Fibroblast of skin of left biceps (primary cell): Measurements from ENCODE around the gene DLG2.
A peak's percentile ranks its signal among the peaks of the same experiment; 100 is the strongest.

Source experiments
- DNase-seq, 2 experiments: peaks; one replicate each; pipeline ENCODE4 v3.0.0-alpha.2; 2013; ENCODE audit warnings: low read depth in 2 of 2

Gene DLG2

DNA sequence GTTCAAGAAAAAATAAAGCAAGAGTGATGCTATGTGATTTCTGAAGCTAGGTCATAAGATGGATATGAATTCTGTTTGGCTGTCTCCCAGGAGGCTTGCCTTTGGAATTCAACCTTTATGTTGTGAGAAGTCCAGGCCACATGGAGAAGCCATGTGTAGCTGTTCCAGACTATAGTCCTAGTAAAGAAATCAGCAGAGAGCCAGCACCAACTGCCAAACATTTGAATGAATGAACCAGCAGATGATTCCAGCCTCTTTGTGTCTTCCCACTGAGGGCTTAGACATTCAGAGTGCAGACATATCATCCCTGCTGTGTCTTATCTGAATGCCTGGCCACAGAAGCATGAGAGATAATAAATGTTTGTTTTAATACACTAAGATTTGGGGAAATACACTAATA lies 1150.6 kb downstream of the DLG2 start:
- peak; percentile 9 to 11 for DNase-seq

DNA sequence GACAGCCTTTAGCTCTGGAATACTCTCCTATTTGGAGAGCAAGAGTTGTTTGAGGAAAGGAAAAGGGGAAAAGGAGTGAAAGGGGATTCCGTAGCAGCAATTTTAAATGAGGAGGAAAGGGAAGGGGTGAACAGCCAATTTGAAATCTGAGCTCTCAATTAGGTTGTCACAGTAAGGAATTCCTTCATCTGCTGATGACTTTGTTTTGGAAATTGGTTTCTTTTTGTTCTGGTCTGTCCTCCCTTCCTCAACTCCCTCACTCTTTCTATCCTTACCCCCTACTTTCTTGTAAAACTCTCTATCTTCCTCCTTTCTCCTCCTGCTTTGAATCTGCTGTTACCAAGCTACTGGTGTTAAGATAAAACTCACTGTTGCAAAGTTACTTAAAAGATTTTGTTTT lies 1155.6 kb downstream of the DLG2 start:
- DNase-seq = no peak

DNA sequence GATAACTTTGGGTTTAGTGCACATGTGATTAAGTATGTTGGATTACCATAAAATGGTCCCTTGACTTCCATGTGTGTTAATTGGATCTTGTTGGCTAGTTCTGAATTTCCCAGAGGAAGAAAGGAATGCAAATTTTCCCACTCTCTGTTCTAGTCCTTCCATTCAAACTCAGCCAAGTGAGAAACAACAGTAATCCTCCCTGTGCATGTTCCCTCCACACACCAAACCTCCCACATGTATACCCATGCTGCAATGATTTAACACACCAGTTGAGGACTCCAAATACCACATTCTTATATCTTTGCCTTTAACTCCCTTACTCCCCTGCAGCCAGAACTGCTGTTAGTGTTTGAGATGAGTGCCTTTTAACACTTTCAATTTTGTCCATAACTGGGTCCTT lies 1158.9 kb downstream of the DLG2 start:
- DNase-seq = no peak

DNA sequence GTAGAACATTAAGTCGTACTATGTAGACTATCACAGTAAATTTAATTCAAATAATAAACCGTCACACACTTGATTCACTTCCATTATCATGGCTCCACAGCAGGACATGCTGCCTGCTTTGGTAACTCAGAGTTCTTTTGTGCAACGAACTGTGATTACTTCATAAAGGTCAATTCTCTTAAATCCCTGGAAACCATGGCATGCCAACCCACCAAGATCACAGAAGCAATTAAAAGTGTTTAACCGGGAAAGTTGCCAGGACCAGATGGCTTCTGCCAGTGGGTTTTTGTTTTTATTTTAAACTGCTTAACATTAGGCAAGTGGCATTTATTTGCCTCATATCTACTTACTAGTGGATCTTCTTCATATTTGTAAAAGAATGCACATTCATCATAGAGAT lies 1162.1 kb downstream of the DLG2 start:
- no peak for DNase-seq

DNA sequence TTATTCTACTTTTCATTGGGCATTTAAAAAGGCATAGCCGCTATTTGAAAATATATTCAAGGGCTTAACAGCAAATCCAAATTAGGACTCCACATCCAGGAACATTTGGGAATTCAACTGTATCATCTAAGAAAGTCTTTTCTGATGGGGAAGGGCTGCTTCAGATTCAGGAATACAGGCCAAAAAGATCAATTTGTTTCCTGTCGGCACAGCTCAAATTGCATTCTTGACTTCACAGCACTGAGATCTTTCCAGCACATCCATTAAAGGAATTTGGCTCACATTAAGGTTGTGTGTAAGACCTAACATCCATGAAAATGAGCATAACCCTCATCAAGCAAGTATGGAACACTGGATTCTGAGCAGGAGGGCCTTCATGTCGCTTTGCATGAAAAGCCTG lies 1171.5 kb downstream of the DLG2 start:
- no peak for DNase-seq

DNA sequence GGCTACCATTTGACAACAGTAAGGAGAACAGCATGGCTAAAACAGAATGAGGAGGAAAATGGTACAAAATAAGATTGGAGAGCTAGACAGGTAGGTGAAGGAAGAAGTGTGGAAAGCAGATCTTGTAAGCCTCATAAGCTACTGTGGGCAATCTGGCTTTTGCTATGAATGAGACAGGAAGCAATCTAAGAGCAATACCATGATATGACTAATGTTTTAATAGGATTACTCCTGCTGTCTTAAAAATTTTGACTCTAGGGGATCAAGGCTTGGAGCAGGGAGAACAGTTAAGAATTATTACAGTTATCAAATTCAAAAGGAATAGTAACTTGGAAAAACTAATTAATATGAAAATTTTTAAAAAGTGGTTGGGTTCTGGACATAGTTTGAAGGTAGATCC lies 1174.9 kb downstream of the DLG2 start:
- no peak for DNase-seq

DNA sequence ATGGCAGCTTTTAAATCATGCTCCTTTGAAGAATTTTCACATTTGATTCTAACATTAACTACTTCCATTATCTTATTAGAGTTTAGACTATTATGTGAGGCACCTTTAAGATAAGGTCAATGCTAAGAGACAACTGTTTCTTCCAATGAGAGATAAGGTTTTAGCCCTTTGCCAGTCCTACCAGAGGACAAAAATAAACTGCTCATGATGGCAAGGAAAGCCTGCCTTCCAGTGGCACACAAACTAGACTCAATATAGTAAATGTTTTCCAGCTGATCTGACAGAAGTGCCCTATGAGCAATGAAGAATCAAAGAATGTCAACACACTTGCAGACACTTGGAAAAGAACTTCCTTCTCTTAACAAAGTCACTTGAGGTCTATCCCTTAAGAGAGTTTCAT lies 1188.6 kb downstream of the DLG2 start:
- DNase-seq = no peak

DNA sequence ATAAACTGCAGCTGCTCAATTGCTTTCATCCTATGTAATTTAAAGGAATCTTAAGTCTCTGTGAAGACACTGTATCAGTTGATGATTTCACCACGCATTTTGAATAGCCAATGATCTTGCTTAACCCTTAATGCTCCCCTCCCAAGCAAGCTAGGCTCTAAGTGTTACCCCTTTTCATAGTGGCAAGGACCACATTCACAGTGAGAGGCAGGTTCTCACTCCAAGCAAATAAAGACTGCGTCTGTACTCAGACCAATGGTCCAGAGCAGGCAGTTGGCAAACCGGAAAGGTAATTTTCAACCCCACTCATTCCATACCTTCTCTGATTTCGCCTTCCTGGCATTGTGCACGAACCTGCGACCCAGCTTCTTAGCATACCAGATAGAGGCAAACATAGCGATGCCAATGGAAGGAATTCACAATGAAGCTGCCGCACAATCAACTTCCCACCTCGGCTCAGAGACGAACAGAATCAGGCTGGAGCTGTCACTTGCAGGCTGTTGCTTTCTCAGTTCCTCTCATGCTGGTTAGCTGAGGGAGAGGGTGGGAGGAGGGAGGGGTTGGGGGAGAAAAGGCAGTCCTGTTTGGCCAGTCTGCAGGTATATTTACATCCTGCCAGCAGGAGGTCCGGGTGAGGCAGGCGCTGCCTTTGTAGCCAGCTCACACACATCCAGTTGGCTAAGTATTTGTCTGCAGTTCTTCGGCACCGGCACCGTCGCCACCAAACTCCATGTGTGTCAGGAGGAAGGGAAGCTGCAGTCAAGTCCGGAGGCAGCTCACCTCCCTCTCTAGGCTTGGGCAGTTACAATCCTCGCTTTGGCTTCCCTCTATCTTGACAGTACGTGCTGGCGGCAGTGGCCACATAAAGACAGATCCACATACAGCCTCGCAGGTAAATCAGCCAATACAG lies 1189.8 kb downstream of the DLG2 start:
- DNase-seq = no peak

DNA sequence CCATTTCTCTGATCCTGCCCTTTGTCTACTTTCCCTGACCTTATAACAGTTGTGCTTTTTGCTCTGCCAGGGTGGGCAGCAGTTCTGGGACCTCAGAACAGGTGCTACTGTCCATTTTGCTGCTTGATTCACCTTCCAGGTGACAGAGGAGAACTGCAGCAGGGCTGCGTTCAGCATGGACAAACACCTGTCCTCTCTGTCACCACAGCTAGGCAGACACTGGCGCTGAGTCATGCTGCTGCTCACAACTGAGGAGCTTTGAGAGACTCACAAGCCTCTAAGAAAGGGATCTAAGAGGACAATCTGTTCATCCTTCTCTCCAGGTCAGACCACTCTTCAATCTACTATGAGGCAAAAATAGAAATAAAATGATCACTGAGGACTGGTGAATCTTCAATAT lies 1196.5 kb downstream of the DLG2 start:
- no peak for DNase-seq

DNA sequence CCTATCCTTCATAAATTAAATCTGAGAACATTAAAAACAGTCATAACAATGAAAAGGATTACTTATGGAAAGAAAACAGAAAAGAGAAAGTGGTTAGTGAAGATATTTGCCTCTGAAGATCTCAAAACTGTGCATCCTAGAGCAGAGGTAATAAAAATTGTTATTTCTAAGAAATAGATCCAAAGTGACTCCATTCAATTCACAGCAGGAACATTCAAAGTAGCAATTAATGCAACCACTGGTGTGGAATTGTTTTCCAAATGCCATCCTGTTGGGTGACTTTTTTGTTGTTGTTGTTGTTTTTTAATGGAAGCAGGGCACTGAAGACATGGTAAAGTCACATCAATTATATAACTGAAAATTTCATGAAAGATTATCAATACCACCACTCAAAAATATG lies 1201.5 kb downstream of the DLG2 start:
- DNase-seq = no peak

DNA sequence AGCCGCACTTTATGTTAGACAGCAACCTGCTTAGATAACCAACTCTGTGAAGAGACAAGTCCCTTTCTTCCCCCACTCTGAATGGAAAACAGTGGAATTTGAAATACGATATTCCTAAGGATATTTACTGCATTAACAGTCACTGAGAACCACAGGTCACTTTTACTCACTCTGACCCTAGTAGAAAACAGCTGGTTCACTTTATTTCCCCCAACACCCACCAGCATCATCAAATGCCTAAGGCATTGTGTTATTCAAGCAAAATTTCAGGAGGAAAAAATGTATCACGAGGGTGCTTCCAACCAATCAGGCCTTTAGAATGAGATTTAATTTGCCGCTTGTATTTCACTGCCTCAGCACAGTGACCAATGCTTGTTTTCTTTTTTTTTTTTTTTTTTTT lies 1206.9 kb downstream of the DLG2 start:
- DNase-seq = peak; percentile 13 to 18

DNA sequence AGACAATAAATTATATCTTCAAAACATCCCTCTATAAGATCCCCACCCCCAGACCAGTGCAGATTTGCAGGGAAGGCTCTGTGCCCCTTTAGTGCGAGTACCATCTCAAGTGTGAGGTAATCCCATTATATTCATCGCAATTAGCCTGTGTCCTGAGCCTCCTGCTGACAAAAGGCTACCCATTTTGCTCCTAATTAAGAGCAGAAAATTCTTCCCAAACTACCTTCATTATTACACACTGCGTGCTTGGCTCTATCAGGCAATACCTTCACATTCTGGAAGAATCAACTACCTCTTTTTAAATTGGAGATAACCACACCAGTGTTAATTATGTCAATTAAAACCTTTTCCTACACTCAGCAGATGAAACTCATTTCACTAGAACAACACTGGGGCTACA lies 1207.5 kb downstream of the DLG2 start:
- no peak for DNase-seq

DNA sequence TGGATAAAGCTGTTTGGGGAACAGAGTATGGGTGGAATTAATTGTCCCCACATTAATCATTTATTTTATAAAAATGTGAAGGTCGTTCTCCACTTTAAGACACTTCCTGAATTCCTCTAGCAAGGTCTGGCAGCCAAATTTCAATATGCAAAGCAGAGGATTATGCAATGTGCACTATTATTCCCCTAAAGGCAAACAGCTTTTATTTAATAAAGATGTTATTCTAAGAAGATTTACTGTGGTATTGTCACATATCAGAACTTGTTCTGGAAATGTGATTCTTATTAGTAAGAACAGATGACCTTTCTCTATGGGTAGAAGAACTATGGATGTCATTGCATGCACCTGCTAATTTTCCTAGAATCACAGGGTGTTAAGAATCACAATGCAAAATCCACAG lies 1212.2 kb downstream of the DLG2 start:
- DNase-seq = no peak

DNA sequence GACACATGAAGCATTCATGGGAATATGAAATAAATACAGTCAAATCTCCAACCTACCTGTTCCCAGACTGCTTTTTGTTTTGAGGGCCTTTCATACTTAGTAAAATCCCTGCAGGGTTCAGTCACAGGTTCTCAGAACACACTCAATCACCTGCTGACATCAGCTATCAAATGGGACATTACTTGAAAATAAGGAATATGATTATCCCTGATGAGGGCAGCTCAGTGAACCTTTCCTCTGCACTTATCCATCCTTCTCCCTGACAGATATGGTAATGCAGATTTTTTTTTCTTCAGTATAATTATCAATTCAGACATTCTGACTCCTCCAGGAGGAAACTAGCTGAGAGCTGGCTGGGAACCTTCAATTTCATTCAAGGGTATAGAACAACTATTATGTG lies 1213.6 kb downstream of the DLG2 start:
- no peak for DNase-seq

DNA sequence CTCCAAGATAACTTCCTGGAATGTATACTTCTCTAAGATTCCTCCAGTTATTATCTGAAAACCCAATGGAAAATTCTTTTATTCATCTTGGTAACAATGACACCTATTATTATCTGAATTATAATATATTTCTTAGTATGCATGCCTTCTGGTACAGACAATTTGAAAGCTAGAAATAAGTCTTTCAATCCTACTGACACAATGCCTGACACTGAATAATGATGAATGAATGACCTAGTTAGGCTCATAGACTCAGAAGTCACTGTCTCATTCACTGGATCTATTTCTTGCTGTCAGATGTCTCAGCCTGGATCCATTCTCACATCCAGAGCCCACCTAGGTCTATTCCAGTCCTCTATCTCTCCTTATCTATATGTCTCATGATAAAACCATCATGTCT lies 1214.3 kb downstream of the DLG2 start:
- DNase-seq = no peak

DNA sequence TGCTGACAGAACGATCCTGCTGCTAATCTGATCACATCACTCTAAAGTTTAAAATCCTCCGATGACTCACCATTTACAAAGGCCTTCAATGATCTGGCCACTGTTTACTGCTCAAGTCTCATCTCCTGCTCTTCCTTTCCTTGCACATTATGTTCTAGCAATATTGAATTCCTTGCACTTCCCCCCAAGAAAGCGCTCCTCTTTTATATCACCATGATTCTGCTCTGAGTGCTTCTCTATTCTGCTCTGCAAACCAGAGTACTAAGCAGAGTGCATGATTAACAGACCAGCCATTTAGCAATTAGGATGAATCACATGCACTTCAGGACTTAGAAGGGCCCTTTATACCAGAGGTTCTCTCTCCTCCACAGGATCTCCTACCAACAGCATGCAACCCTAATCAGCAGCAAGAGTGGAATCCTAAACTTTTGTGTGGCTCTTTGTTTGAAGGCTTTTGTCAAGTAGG lies 1218.2 kb downstream of the DLG2 start:
- peak in 1 of 2 experiments; percentile 11 for DNase-seq

DNA sequence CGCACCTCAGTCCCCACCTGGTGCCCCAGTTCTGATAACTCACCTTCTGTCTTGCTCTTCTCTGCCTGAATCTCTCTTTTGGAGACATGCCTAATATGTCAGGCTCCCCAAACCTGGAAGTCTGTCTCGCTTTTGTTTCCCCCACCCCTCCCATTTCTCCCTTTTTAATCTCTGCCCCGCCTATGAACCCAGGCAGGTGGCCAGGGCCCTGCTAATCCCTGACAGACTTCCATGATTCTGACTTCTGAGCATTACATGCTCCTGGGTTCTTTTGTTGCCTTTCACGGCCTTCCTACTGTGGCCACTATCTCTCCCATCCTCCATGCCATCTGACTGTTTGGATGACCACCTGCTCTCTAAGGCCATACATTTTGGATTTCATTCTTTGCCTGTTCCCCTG lies 1220.1 kb downstream of the DLG2 start:
- DNase-seq = no peak

DNA sequence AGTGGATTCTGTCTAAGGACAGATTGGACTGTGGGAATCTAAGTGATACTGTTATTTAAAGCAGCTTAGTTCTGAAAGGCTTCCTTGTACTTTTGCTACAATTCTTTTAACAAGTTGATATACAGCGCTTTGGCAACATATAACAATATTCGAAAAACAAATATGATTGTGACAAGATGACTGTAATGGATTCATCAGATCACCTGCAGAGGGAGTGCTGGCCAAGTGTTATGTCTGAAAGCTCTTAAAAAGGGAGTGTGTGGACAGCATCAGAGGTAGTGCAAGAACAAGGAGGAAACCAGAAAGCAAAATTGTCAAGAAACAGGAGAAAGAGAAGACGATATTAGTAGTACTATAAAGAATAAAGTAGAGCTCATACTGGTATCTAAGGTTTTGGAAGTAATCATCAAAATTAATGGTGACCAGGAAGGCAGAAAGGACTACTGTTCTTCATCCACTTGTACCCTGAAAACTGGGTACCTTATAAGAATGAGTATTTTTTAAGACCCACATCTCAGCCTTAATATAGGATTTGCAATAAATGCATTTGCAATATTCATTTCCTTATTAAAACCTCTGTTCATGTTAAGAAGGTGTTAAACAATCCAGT lies 1229.0 kb downstream of the DLG2 start:
- no peak for DNase-seq

DNA sequence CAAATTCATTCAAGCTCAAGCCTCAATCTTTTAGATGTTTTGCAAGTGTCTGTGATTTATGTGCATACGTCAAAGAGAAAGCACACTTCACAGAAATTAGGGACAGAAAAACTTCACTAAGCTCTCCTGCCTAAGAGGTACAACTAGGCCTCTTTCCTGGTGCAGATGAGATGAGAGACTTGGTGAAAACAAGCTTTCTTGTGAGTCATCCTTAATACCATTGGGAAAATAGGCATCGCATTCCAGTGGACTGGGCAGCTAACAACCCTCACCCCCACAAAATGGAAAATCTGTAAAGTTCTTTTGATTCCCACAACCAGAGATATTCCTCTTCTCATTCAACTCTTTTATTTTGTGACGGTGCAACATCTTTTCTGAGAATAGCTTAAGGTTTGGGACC lies 1230.6 kb downstream of the DLG2 start:
- DNase-seq = no peak

DNA sequence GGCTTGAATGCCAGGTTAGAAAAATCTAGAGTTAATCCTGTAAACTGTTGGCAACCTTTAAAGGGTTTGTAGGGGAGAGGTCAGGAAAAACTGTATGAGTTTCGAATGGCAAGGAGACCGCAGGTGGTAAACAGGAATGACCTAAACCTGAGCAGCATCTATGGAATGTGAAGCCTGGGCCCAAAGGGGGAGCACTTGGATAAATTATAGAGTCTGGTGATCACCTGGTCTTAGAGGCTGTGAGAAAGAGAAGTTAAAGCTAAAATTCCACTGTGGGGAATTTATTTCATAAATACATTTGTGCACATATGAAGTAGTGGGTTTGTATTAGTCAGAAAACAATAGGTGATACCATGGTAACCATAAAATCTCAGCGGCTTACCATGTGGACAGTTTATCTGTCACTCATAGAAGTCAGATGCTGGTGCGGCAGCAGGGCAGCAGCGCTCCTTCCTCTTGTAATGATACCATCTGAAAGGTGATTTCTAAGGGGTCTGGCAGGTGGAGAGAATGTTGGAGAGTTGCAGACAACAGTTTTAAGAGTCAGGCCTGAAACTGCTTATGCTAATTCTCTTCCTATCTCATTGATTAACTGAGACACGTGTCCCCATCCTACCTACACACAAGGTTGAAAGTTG lies 1236.6 kb downstream of the DLG2 start:
- DNase-seq = no peak

DNA sequence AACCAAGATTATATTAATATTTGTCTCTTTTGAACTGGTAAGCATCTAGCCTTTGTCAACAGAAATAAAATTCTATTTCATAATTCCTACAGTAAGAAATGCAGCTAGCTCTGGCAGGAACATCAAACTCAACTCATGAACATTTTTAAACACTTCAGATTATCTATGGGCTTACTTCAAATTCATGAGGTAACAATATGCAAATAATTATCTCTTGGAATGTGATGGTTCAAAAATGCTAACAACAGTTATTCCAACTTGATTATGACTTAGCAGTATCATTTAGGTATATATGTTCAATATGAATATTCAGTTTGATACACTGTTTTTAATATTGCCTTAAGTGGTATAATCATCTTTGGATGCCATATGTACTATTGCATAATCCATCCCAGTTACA lies 1237.4 kb downstream of the DLG2 start:
- no peak for DNase-seq

DNA sequence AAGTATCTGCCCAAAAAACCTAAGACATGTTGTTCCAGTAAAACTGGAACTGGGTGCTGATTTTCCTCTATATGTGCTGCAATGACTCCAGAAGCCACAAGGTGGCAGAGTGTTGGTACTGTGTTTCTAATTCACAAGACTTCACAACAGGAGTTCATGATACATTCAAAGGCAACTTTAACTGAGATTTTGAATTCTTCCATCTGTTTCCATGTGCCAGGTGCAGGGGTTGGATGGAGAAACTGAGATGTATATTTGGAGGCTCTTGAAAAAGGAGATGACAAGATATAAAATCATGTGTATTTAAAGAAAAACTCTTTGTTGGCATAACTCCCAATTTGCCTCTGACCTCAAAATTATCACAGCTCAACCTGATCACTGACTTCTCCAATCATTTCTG lies 1242.4 kb downstream of the DLG2 start:
- no peak for DNase-seq

DNA sequence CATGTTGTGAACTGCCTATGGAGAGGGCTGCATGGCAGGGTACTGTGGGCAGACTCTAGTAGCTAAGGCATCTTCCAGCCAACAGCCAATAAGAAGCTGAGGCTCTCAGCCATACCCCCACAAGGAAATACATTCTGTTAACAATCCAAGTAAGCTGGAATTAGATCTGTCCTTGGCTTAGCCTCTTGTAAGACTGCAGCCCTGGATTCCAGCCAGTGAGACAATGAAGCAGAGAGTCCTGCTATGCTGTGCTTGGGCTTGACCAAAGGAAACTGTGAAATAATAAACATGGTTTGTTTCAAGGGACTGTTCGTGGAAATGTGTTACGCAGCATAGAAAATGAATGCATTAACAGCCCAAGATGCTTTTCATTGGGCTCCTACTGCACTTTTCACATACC lies 1243.6 kb downstream of the DLG2 start:
- no peak for DNase-seq
